Bronchial epithelial cell (primary cell): Measurements from ENCODE around the gene SDK2. TPM values are rescaled to one million over a fixed set of nuclear protein-coding genes. Genes with fewer than 3 reads are reported as not detected.
A peak's percentile ranks its signal among the peaks of the same experiment; 100 is the strongest.

ENCODE experiments used
- DNase-seq: peaks from one replicate; pipeline ENCODE4 v3.0.0-alpha.2; 2010; ENCODE audit warnings: low read depth
- FAIRE-seq: peaks from 2 replicates; lab custom pipeline; 2011; peaks lifted over from hg19 to GRCh38; lab: Jason Lieb, UNC
- H3K27me3 ChIP-seq: 2 replicates; pipeline ENCODE4 v1.5.1; 2011; ENCODE audit warnings: low read length; ENCODE audit not compliant: control insufficient read depth, insufficient read depth
- H3K36me3 ChIP-seq: 2 replicates; pipeline ENCODE4 v1.5.1; 2011; ENCODE audit warnings: low read length; ENCODE audit not compliant: control insufficient read depth, insufficient read depth
- H3K4me3 ChIP-seq: 2 replicates; pipeline ENCODE4 v1.5.1; 2011; ENCODE audit warnings: mild to moderate bottlenecking, low read depth, low read length, control low read depth
- CTCF ChIP-seq: IDR thresholded peaks from 2 replicates; pipeline ENCODE4 v1.5.1; 2011; ENCODE audit warnings: mild to moderate bottlenecking, moderate library complexity, low read length, control low read depth, inconsistent platforms; ENCODE audit not compliant: insufficient read depth, severe bottlenecking
- total RNA-seq: library from RNA; depleted of rRNA; stranded (reverse); fragments of >200 nt; gene quantifications from 2 replicates; pipeline ENCODE4 v1.2.1, GENCODE V29; 2014

SDK2 gene
- total RNA-seq, 1 donor from 2014 or later = 2.1 TPM

DNA sequence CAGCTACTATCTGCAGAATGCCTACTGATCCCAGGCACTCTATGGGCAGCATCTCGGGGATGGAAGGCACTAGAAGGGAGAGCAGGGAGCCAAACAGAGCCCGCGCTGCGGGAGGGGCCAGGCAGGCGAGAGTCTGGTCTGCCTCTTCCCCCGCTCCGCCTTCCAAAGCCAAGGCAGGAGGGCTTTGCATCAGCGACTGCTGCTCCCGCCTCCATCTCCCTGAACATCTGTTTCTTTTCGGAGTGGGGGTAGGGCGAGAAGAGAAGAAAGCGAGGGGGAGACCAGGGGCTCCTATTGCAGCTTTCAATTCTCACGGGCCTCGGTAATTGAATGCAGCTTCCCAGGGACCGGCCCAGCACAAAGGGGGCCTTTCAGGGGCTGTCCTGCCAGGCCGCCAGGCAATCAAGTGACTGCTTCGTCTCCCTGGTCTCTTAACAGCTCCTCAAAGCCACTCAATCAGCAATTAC lies 301.0 kb downstream of the SDK2 start:
- FAIRE-seq = no peak

GRCh38 chr17:73342541-73343167 lies 301.6 kb downstream of the SDK2 start:
- FAIRE-seq = no peak
- Histone ChIP-seq H3K27me3 (no peaks in the 10 kb centered on the region), H3K4me3 (no peak overlapping the region), H3K36me3 (peaks cover 4% of the 10 kb centered on the region)
- peak; percentile 62 for DNase-seq
- peak; percentile 20 for TF ChIP-seq CTCF

More for the DNA sequence above, 301.0 kb downstream of the SDK2 start:
- no peak for DNase-seq
- no peak for TF ChIP-seq CTCF
- Histone ChIP-seq H3K27me3 (no peaks in the 10 kb centered on the region), H3K36me3 (peaks cover 4% of the 10 kb centered on the region), H3K4me3 (no peak overlapping the region)

DNA sequence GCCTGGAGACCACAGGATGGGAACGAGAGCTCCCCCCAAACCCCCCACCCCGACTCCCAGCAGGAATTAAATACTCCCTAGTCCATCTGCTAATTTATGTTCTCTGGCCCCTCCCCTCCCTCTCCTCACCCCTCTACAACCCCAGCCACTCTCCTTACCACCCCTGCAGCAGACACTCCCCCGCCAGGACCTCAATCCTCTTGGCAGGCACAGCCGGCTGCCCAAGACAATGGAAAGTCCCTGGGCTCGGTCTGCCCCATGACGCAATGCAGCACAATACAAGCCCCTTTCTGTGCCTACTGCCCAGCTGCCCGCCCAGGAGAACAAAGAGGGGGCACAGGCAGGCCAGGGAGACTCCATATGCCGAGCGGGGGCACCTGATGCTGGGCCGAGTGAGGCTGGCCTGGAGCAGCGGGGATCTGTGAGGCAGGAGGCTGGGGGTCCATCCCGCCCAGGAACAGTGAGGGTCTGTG lies 302.2 kb downstream of the SDK2 start:
- no peak for FAIRE-seq

DNA sequence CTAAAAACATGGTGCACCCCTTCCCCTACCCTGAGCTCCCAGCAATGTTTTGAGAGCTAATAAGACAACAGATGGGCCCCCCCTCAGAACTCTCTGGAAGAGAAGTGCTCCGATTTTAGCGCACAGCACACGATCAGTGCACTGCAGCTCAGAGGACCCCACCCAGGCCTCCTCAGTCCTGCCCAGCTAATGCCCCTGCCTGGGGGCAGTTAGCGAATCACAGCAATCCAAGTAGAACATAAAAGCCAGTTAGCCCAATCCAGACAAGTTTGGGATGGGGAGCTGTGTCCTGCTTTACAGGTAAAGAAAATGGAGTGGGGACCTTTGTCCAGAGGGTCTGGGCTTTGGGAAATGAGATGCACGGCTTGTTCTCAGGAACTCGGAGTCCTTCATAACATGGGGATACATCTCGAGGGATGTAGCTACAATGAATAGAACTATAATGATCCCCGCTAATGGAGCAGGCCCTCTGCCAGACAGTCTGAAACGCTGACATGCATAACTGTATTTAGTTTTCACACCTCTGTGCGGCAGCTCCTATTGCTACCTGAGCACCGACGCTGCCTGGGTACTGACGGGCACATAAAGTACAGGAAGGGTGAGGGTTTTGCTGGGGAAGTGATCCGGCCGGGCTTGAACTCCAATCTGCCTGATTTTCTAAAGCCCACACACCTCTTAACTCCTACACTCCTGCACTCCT lies 302.7 kb downstream of the SDK2 start:
- no peak for FAIRE-seq
- peaks cover 4% of the 10 kb centered on the region for H3K36me3 ChIP-seq
- TF ChIP-seq CTCF = no peak
- no peaks in the 10 kb centered on the region for H3K27me3 ChIP-seq
- no peak overlapping the region for H3K4me3 ChIP-seq
- peak; percentile 33 for DNase-seq

More for the DNA sequence above, 302.2 kb downstream of the SDK2 start:
- Histone ChIP-seq H3K27me3 (no peaks in the 10 kb centered on the region), H3K36me3 (peaks cover 4% of the 10 kb centered on the region), H3K4me3 (no peak overlapping the region)
- DNase-seq = peak; percentile 86
- TF ChIP-seq CTCF = no peak

DNA sequence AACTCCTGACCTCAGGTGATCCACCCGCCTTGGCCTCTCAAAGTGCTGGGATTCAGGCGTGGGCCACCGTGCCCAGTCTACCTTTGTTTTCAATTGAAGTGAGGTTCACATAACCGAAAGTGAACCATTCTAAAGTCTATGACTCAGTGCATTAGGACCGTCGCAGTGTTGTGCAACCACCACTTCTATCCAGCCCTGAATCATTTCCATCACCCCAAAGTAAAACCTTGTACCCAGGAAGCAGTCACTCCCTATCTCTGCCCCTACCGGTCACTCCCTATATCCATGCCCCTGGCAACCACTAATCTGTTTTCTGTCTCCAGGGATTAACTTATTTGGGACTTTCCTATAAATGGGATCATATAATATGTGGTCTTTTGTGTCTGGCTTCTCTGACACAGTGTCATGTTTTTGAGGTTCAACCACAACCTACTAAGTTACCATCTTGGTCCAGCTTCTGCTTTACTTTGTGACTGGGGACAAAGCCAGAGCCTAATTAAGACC lies 304.1 kb downstream of the SDK2 start:
- no peak overlapping the region for H3K4me3 ChIP-seq
- TF ChIP-seq CTCF = peak; percentile 61
- H3K36me3 ChIP-seq = peaks cover 4% of the 10 kb centered on the region
- no peaks in the 10 kb centered on the region for H3K27me3 ChIP-seq
- peak; percentile 99 for DNase-seq
- peak; percentile 94 for FAIRE-seq
